ENCODE measurements around the gene CFAP58.

Gene CFAP58

GRCh38 chr10:104472957-104473745, 119.5 kb downstream of the CFAP58 start:
- Histone ChIP-seq H3K27ac (ENCODE audit: low read length) (no peak overlapping the region), H3K4me3 (ENCODE audit: low read depth in 1 of 2, low read length in 2 of 2) (no peak overlapping the region), H3K4me1 (ENCODE audit: control insufficient read depth in 1 of 2, insufficient read depth in 2 of 2, low read length in 2 of 2) (no peaks in the 10 kb centered on the region), H3K27me3 (ENCODE audit: low read depth, low read length) (no peaks in the 10 kb centered on the region), H3K9me3 (ENCODE audit: control insufficient read depth in 1 of 2, low read length in 2 of 2) (no peaks in the 10 kb centered on the region), H3K36me3 (ENCODE audit: control insufficient read depth in 1 of 2, insufficient read depth in 2 of 2, low read length in 2 of 2) (no peaks in the 10 kb centered on the region)

GRCh38 chr10:104478380-104478779, 124.7 kb downstream of the CFAP58 start:
- no peaks in the 10 kb centered on the region for H3K36me3 ChIP-seq (ENCODE audit: control insufficient read depth in 1 of 2, insufficient read depth in 2 of 2, low read length in 2 of 2)

DNA sequence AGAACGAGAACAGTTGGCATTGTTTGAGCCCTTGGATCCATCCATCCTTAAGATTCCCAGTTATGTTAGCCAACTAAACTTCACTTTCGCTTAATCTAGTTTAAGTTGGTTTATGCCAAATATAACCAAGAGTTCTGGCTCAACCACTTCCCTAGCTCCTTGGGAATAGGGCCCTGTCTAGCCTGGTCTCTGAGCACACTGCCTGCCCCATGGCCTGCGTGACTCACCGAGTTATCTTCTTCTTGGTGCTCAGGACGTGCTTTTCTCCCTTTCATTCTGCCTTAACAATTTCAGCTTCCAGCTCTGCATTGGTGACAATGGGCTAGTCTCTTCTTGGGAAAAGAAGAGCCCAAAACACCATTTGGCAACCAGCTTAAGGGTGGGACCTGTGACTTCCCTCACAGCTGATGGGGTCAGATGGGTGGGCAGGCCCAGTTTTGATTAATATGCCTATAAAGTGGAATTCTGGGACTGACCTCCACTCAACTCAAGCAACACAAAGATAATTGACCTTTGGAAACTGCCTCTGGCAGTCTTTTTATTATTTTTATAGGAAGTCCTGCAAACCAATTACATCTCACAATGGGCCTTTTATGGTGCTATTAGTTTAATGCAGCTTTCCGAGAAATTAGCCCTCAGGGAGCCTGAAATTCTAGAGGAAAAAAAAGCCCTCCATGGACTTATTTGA, 126.4 kb downstream of the CFAP58 start:
- Histone ChIP-seq H3K27me3 (ENCODE audit: low read depth, low read length) (no peaks in the 10 kb centered on the region), H3K9me3 (ENCODE audit: control insufficient read depth in 1 of 2, low read length in 2 of 2) (no peaks in the 10 kb centered on the region), H3K36me3 (ENCODE audit: control insufficient read depth in 1 of 2, insufficient read depth in 2 of 2, low read length in 2 of 2) (no peaks in the 10 kb centered on the region), H3K4me1 (ENCODE audit: control insufficient read depth in 1 of 2, insufficient read depth in 2 of 2, low read length in 2 of 2) (no peaks in the 10 kb centered on the region), H3K27ac (ENCODE audit: low read length) (no peak overlapping the region), H3K4me3 (ENCODE audit: low read depth in 1 of 2, low read length in 2 of 2) (no peak overlapping the region)

More at GRCh38 chr10:104478380-104478779, 124.7 kb downstream of the CFAP58 start:
- Histone ChIP-seq H3K27me3 (ENCODE audit: low read depth, low read length) (no peaks in the 10 kb centered on the region), H3K4me3 (ENCODE audit: low read depth in 1 of 2, low read length in 2 of 2) (no peak overlapping the region), H3K9me3 (ENCODE audit: control insufficient read depth in 1 of 2, low read length in 2 of 2) (no peaks in the 10 kb centered on the region), H3K4me1 (ENCODE audit: control insufficient read depth in 1 of 2, insufficient read depth in 2 of 2, low read length in 2 of 2) (no peaks in the 10 kb centered on the region), H3K27ac (ENCODE audit: low read length) (no peak overlapping the region)

DNA sequence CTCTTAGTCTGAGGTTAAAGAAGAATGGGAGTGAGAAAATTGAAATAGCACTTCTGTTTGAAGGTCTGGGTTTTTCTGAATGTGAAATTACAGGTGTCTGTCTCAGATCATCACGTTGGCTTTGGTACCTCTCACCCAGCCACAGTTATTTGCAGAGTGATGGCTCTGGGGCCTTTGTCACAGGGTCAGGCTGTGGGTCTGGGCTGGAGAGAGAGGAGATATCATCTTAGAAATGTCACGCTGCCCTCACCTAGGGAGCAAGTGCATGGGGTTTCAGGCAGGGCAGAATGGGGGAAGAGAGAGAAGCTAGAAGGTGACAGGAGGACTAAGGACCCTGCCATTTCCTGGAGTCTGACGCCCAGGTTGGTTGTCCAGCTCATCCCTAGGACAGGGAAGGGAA, 127.2 kb downstream of the CFAP58 start:
- no peak overlapping the region for H3K27ac ChIP-seq (ENCODE audit: low read length)

GRCh38 chr10:104483582-104483981, 129.9 kb downstream of the CFAP58 start:
- no peaks in the 10 kb centered on the region for H3K4me1 ChIP-seq (ENCODE audit: control insufficient read depth in 1 of 2, insufficient read depth in 2 of 2, low read length in 2 of 2)
- no peaks in the 10 kb centered on the region for H3K36me3 ChIP-seq (ENCODE audit: control insufficient read depth in 1 of 2, insufficient read depth in 2 of 2, low read length in 2 of 2)
- H3K27ac ChIP-seq (ENCODE audit: low read length) = no peak overlapping the region
- H3K27me3 ChIP-seq (ENCODE audit: low read depth, low read length) = no peaks in the 10 kb centered on the region
- H3K9me3 ChIP-seq (ENCODE audit: control insufficient read depth in 1 of 2, low read length in 2 of 2) = no peaks in the 10 kb centered on the region
- H3K4me3 ChIP-seq (ENCODE audit: low read depth in 1 of 2, low read length in 2 of 2) = no peak overlapping the region

More for the DNA sequence above, 127.2 kb downstream of the CFAP58 start:
- no peaks in the 10 kb centered on the region for H3K9me3 ChIP-seq (ENCODE audit: control insufficient read depth in 1 of 2, low read length in 2 of 2)
- no peaks in the 10 kb centered on the region for H3K27me3 ChIP-seq (ENCODE audit: low read depth, low read length)
- no peak overlapping the region for H3K4me3 ChIP-seq (ENCODE audit: low read depth in 1 of 2, low read length in 2 of 2)
- no peaks in the 10 kb centered on the region for H3K4me1 ChIP-seq (ENCODE audit: control insufficient read depth in 1 of 2, insufficient read depth in 2 of 2, low read length in 2 of 2)
- no peaks in the 10 kb centered on the region for H3K36me3 ChIP-seq (ENCODE audit: control insufficient read depth in 1 of 2, insufficient read depth in 2 of 2, low read length in 2 of 2)

- Histone ChIP-seq H3K36me3 (ENCODE audit: control insufficient read depth in 1 of 2, insufficient read depth in 2 of 2, low read length in 2 of 2) (no peaks in the 10 kb centered on the region), H3K4me3 (ENCODE audit: low read depth in 1 of 2, low read length in 2 of 2) (no peak overlapping the region), H3K9me3 (ENCODE audit: control insufficient read depth in 1 of 2, low read length in 2 of 2) (no peaks in the 10 kb centered on the region), H3K27ac (ENCODE audit: low read length) (no peak overlapping the region), H3K4me1 (ENCODE audit: control insufficient read depth in 1 of 2, insufficient read depth in 2 of 2, low read length in 2 of 2) (no peaks in the 10 kb centered on the region), H3K27me3 (ENCODE audit: low read depth, low read length) (no peaks in the 10 kb centered on the region)
These were observed 132.0 kb downstream of the CFAP58 start for GRCh38 chr10:104485632-104486031.

DNA sequence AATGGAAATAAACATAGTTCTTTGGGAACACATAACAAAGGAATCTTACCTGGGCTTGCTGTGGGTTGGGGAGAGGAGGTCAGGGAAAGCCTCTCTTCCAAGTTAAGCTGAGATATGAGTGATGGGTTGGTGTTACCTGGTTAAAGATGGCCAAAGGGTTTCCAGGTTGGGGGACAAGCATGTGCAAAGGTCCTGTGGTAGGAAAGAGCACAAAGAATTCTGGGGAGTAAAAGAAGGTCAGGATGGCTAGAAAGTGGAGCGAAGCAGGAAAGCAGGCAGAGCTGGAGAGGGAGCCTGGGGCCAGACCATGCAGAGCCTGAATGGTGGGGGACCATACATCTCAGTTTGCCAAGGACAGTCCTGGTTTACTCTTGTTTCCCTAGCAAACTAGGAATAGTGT, 133.2 kb downstream of the CFAP58 start:
- no peak overlapping the region for H3K4me3 ChIP-seq (ENCODE audit: low read depth in 1 of 2, low read length in 2 of 2)
- H3K36me3 ChIP-seq (ENCODE audit: control insufficient read depth in 1 of 2, insufficient read depth in 2 of 2, low read length in 2 of 2) = no peaks in the 10 kb centered on the region
- H3K9me3 ChIP-seq (ENCODE audit: control insufficient read depth in 1 of 2, low read length in 2 of 2) = no peaks in the 10 kb centered on the region
- no peak overlapping the region for H3K27ac ChIP-seq (ENCODE audit: low read length)
- no peaks in the 10 kb centered on the region for H3K27me3 ChIP-seq (ENCODE audit: low read depth, low read length)
- no peaks in the 10 kb centered on the region for H3K4me1 ChIP-seq (ENCODE audit: control insufficient read depth in 1 of 2, insufficient read depth in 2 of 2, low read length in 2 of 2)

- no peaks in the 10 kb centered on the region for H3K36me3 ChIP-seq (ENCODE audit: control insufficient read depth in 1 of 2, insufficient read depth in 2 of 2, low read length in 2 of 2)
- peaks cover 0 to 2% of the 10 kb centered on the region in 2 donors for H3K4me1 ChIP-seq (ENCODE audit: control insufficient read depth in 1 of 2, insufficient read depth in 2 of 2, low read length in 2 of 2)
- H3K9me3 ChIP-seq (ENCODE audit: control insufficient read depth in 1 of 2, low read length in 2 of 2) = no peaks in the 10 kb centered on the region
- H3K4me3 ChIP-seq (ENCODE audit: low read depth in 1 of 2, low read length in 2 of 2) = no peak overlapping the region
- H3K27ac ChIP-seq (ENCODE audit: low read length) = no peak overlapping the region
- no peaks in the 10 kb centered on the region for H3K27me3 ChIP-seq (ENCODE audit: low read depth, low read length)
These were observed 134.3 kb downstream of the CFAP58 start for GRCh38 chr10:104487794-104488438.

DNA sequence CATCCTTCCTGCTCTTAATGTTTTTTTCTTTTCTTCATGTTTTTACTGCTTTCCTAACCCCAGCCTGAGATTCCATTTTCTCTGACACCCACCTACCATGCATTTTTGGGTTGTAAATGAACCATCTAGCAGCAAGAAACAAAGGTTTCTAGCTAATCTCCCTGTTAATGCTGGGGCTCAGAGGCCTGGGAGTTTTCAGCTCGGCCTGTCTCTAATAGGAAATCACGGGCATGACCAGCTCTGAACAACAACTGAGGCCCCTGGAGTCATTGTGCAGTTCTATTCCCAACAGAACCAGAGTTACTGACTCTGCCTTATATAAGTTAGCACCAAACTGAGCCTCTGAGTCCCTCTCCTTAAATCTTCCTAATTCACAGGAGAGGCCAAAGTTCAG, 134.8 kb downstream of the CFAP58 start:
- Histone ChIP-seq H3K27me3 (ENCODE audit: low read depth, low read length) (no peaks in the 10 kb centered on the region), H3K36me3 (ENCODE audit: control insufficient read depth in 1 of 2, insufficient read depth in 2 of 2, low read length in 2 of 2) (no peaks in the 10 kb centered on the region), H3K27ac (ENCODE audit: low read length) (no peak overlapping the region), H3K4me3 (ENCODE audit: low read depth in 1 of 2, low read length in 2 of 2) (no peak overlapping the region), H3K4me1 (ENCODE audit: control insufficient read depth in 1 of 2, insufficient read depth in 2 of 2, low read length in 2 of 2) (peaks cover 0 to 4% of the 10 kb centered on the region in 2 donors), H3K9me3 (ENCODE audit: control insufficient read depth in 1 of 2, low read length in 2 of 2) (no peaks in the 10 kb centered on the region)

DNA sequence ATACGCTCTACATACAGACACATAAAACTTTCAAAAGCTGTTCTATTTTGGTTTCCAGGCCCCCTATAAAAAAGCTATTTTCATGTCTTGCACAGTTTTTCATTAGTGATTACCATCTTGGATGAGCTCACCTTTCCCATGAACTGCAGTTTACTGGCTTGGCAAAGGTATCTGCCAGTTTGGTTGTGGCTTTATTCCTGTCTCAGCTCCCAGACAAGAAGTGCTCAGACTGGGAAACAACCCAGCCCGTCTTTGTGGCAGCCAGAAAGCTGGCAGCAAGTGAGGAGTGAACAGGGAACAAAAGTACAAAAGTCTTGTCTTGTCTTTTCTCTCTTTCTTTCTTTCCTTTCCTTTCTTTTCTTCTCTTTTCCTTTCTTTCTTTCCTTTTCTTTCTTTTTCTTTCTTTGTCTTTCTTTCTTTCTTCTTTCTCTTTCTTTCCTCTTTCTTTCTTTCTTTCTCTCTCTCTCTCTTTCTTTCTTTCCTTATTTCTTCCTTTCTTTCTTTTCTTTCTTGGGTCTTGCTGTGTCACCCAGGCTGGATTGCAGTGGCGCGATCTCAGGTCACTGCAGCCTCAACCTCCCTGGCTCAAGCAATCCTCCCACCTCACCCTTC, 138.8 kb downstream of the CFAP58 start:
- Histone ChIP-seq H3K4me1 (ENCODE audit: control insufficient read depth in 1 of 2, insufficient read depth in 2 of 2, low read length in 2 of 2) (peaks cover 0 to 4% of the 10 kb centered on the region in 2 donors), H3K27me3 (ENCODE audit: low read depth, low read length) (no peaks in the 10 kb centered on the region), H3K9me3 (ENCODE audit: control insufficient read depth in 1 of 2, low read length in 2 of 2) (no peaks in the 10 kb centered on the region), H3K36me3 (ENCODE audit: control insufficient read depth in 1 of 2, insufficient read depth in 2 of 2, low read length in 2 of 2) (no peaks in the 10 kb centered on the region), H3K27ac (ENCODE audit: low read length) (no peak overlapping the region), H3K4me3 (ENCODE audit: low read depth in 1 of 2, low read length in 2 of 2) (no peak overlapping the region)

All from muscle layer of duodenum (tissue), 2 donors.